GM23248 (cell line): ENCODE data around the gene SUPV3L1. TPM values are rescaled to one million over a fixed set of nuclear protein-coding genes. Genes with fewer than 3 reads are reported as not detected.
"Not testable (repeated sequence)": the region's sequence is repeated elsewhere in the genome, so short reads cannot be mapped to it uniquely, and the experiment has no call there.

Experiments
- DNase-seq: peaks from one replicate; pipeline ENCODE4 v3.0.0-alpha.2; 2015
- H2AFZ ChIP-seq: fragments of 200-600 bp; sonication (generic); 2 replicates; pipeline ENCODE4 v1.6.1; 2016; ENCODE audit warnings: antibody characterized with exemption
- H3F3A ChIP-seq: fragments of 200-600 bp; sonication (generic); 2 replicates; pipeline ENCODE4 v1.6.1; 2016; ENCODE audit warnings: mild to moderate bottlenecking, antibody characterized with exemption, mixed run types; ENCODE audit not compliant: insufficient read depth
- H3K27ac ChIP-seq: fragments of 200-600 bp; sonication (generic); 2 replicates; pipeline ENCODE4 v1.5.1; 2016; ENCODE audit warnings: mild to moderate bottlenecking
- H3K27me3 ChIP-seq: fragments of 200-600 bp; sonication (generic); replicated peaks from 2 replicates; pipeline ENCODE4 v1.6.1; 2016; ENCODE audit warnings: mild to moderate bottlenecking; ENCODE audit not compliant: insufficient read depth
- H3K36me3 ChIP-seq: fragments of 200-600 bp; sonication (generic); 2 replicates; pipeline ENCODE4 v1.6.1; 2016; ENCODE audit warnings: low read depth, mild to moderate bottlenecking
- H3K4me1 ChIP-seq: fragments of 200-600 bp; sonication (generic); 2 replicates; pipeline ENCODE4 v1.6.1; 2016; ENCODE audit warnings: mild to moderate bottlenecking; ENCODE audit not compliant: insufficient read depth
- H3K4me2 ChIP-seq: fragments of 200-600 bp; sonication (generic); one replicate; pipeline ENCODE4 v1.6.1; 2016; ENCODE audit warnings: mild to moderate bottlenecking; ENCODE audit not compliant: unreplicated experiment
- H3K4me3 ChIP-seq: fragments of 200-600 bp; sonication (generic); 2 replicates; pipeline ENCODE4 v1.5.1; 2016; ENCODE audit warnings: mild to moderate bottlenecking
- H3K79me2 ChIP-seq: fragments of 200-600 bp; sonication (generic); 2 replicates; pipeline ENCODE4 v1.6.1; 2016; ENCODE audit warnings: mild to moderate bottlenecking; ENCODE audit not compliant: insufficient read depth
- H3K9ac ChIP-seq: fragments of 200-600 bp; sonication (generic); 2 replicates; pipeline ENCODE4 v1.6.1; 2016; ENCODE audit warnings: mild to moderate bottlenecking
- H3K9me2 ChIP-seq: fragments of 200-600 bp; sonication (generic); 2 replicates; pipeline ENCODE4 v1.6.1; 2016; ENCODE audit warnings: mixed run types, mild to moderate bottlenecking, moderate library complexity; ENCODE audit not compliant: insufficient read depth
- H3K9me3 ChIP-seq: fragments of 200-600 bp; sonication (generic); one replicate; pipeline ENCODE4 v1.6.1; 2017; ENCODE audit warnings: low read depth
- H4K20me1 ChIP-seq: fragments of 200-600 bp; sonication (generic); 2 replicates; pipeline ENCODE4 v1.6.0; 2016; ENCODE audit not compliant: insufficient read depth
- EZH2 ChIP-seq: fragments of 200-600 bp; sonication (generic); IDR thresholded peaks from 2 replicates; pipeline ENCODE4 v1.6.1; 2018; ENCODE audit warnings: antibody characterized with exemption, mild to moderate bottlenecking; ENCODE audit not compliant: insufficient read depth, poor library complexity, severe bottlenecking
- EZH2phosphoT487 ChIP-seq: fragments of 200-600 bp; sonication (generic); IDR thresholded peaks from 2 replicates; pipeline ENCODE4 v1.6.1; 2018; ENCODE audit warnings: antibody characterized with exemption, moderate library complexity, mild to moderate bottlenecking, low read depth; ENCODE audit not compliant: insufficient read depth
- WGBS, 2 experiments: methylation state at CpG; one replicate each; pipeline ENCODE4 v1.1.6; 2015 to 2017; ENCODE audit warnings: low lambda C conversion rate in 2 of 2, low coverage in 1 of 2; ENCODE audit errors: missing lambda C conversion rate in 2 of 2; 5-methylcytosine and 5-hydroxymethylcytosine counted together
- in situ Hi-C: fragments of 300-500 bp; cut with MboI; formaldehyde crosslinking; loops from 2 replicates; pipeline ENCODE4 v1.15.0; 2020
- polyA plus RNA-seq: library from polyadenylated mRNA; unstranded; fragments of >200 nt; fragmentation: Nextera tagmentation; extraction: Ambion mirVana; gene quantifications from 2 replicates; pipeline ENCODE4 v1.2.1, GENCODE V29; 2016
- total RNA-seq: library from RNA; depleted of rRNA; stranded (reverse); fragments of >200 nt; shearing (Covaris generic); gene quantifications from 2 replicates; pipeline ENCODE4 v1.2.3, GENCODE V29; 2014

Gene SUPV3L1
- total and polyA plus RNA-seq, 2 experiments from 2014 or later, result 28.1 to 29.9 TPM

DNA sequence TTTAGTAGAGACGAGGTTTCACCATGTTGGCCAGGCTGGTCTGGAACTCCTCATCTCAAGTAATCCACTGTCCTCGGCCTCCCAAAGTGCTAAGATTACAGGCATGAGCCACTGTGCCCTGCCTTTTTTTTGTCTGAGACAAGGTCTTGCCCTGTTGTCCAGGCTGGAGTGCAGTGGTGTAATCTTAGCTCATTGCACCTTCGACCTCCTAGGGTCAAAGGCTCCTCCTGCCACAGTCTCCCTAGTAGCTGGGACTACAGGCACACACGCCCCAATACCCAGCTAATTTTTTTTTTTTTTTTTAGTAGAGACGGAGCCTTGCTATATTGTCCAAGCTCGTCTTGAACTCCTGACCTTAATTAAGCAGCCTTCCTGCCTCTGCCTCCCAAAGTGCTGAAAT, 26.8 kb upstream of the SUPV3L1 start:
- Histone ChIP-seq H2AFZ (no peak overlapping the region), H3K9me2 (no peaks in the 10 kb centered on the region), H3K79me2 (peaks cover 95% of the 10 kb centered on the region), H3K4me2 (no peak overlapping the region), H3K4me3 (no peak overlapping the region), H3K36me3 (peaks cover 14% of the 10 kb centered on the region), H3K27me3 (no peaks in the 10 kb centered on the region), H3F3A (no peaks in the 10 kb centered on the region), H3K9me3 (no peaks in the 10 kb centered on the region), H3K9ac (no peak overlapping the region), H3K4me1 (no peaks in the 10 kb centered on the region), H3K27ac (no peak overlapping the region), H4K20me1 (peaks cover 4% of the 10 kb centered on the region)
- in situ Hi-C loops, result no loop called here
- 94 to 97% methylated on average over 6 of the region's 6 CpGs for WGBS, 2 experiments
- DNase-seq, result no peak
- TF ChIP-seq EZH2phosphoT487 (no peak), EZH2 (no peak)

DNA sequence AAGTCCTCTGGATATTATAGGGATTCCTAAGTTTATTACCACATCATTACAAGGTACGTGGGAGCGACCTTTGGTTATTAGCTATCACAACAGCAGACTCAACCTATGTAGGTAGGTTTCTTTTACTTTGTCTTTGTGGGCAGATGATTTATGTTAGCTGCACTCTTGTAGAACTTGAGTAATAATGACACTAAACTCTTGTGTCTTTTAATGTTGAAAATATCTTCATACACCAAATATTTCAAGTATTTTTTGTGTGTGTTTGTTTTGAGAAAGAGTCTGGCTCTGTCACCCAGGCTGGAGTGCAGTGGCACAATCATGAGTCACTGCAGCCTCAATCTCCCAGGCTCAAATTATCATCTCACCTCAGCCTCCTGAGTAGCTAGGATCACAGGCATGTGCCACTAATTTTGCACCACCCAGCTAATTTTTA, 19.2 kb upstream of the SUPV3L1 start:
- Histone ChIP-seq H3K9me2 (no peaks in the 10 kb centered on the region), H3F3A (peaks cover 6% of the 10 kb centered on the region; the same call in 1 of the 2 replicates), H3K27me3 (no peaks in the 10 kb centered on the region), H3K4me1 (peaks cover 14% of the 10 kb centered on the region), H3K4me3 (no peak overlapping the region), H3K9ac (no peak overlapping the region), H3K36me3 (peaks cover 32% of the 10 kb centered on the region), H3K79me2 (peaks cover 26% of the 10 kb centered on the region), H2AFZ (no peak overlapping the region), H3K9me3 (no peaks in the 10 kb centered on the region), H3K27ac (peak overlapping the region; percentile 51), H3K4me2 (peak overlapping the region; percentile 20), H4K20me1 (peaks cover 4% of the 10 kb centered on the region)
- TF ChIP-seq EZH2 (no peak), EZH2phosphoT487 (no peak)
- in situ Hi-C loops, result no loop called here
- 83 to 88% methylated on average over 2 of the region's 2 CpGs for WGBS, 2 experiments
- DNase-seq, result peak; percentile 60

- H3K9me2 ChIP-seq, result no peaks in the 10 kb centered on the region
- no peak overlapping the region for H3K9ac ChIP-seq
- H3K27me3 ChIP-seq, result no peaks in the 10 kb centered on the region
- no peak overlapping the region for H2AFZ ChIP-seq
- TF ChIP-seq EZH2, result no peak
- peaks cover 37% of the 10 kb centered on the region for H3K36me3 ChIP-seq
- H3K9me3 ChIP-seq, result no peaks in the 10 kb centered on the region
- H3F3A ChIP-seq, result 0 out of 2 replicates have a peak, but pooled peaks cover 14% of the 10 kb centered on the region
- DNase-seq, result no peak
- WGBS, 2 experiments, result 98 to 99% methylated on average over 4 of the region's 4 CpGs
- in situ Hi-C loops, result no loop called here
- H3K27ac ChIP-seq, result no peak overlapping the region
- H3K79me2 ChIP-seq, result no peaks in the 10 kb centered on the region
- H3K4me3 ChIP-seq, result no peak overlapping the region
- no peak overlapping the region for H3K4me2 ChIP-seq
- H4K20me1 ChIP-seq, result no peaks in the 10 kb centered on the region
- 0 out of 2 replicates have a peak, but pooled peaks cover 8% of the 10 kb centered on the region for H3K4me1 ChIP-seq
Measured at GRCh38 chr10:69168493-69168892, 11.5 kb upstream of the SUPV3L1 start.

- no peaks in the 10 kb centered on the region for H3K9me3 ChIP-seq
- H3K4me2 ChIP-seq, result no peak overlapping the region
- no peaks in the 10 kb centered on the region for H3K27me3 ChIP-seq
- 0 out of 2 replicates have a peak, but pooled peaks cover 14% of the 10 kb centered on the region for H3F3A ChIP-seq
- H3K9ac ChIP-seq, result no peak overlapping the region
- peaks cover 23% of the 10 kb centered on the region for H3K36me3 ChIP-seq
- TF ChIP-seq EZH2phosphoT487, result no peak
- TF ChIP-seq EZH2, result no peak
- in situ Hi-C loops, result no loop called here
- no peak overlapping the region for H3K4me3 ChIP-seq
- H3K27ac ChIP-seq, result peak overlapping the region; percentile 16
- DNase-seq, result peak; percentile 63
- no peaks in the 10 kb centered on the region for H4K20me1 ChIP-seq
- H3K9me2 ChIP-seq, result no peaks in the 10 kb centered on the region
- no peaks in the 10 kb centered on the region for H3K79me2 ChIP-seq
- WGBS, 2 experiments, result 65 to 68% methylated on average over 3 of the region's 3 CpGs
- H2AFZ ChIP-seq, result no peak overlapping the region
- 0 out of 2 replicates have a peak, but pooled peaks cover 8% of the 10 kb centered on the region for H3K4me1 ChIP-seq
Measured at GRCh38 chr10:69172241-69172982, 7.6 kb upstream of the SUPV3L1 start.

DNA sequence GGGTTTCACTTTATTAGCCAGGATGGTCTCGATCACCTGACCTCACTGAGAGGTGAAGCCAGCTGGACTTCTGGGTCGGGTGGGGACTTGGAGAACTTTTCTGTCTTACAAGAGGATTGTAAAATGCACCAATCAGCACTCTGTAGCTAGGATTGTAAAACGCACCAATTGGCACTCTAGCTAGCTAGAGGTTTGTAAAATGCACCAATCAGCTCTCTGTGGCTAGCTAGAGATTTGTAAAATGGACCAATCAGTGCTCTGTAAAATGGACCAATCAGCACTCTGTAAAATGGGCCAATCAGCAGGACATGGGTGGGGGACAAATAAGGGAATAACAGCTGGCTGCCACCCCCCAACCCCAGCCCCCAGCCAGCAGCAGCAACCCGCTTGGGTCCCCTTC, 4.7 kb upstream of the SUPV3L1 start:
- H3K4me3 ChIP-seq, H4K20me1 ChIP-seq, H3K27ac ChIP-seq, H3K4me1 ChIP-seq, H3K9me3 ChIP-seq, in situ Hi-C loops, H2AFZ ChIP-seq, H3K9me2 ChIP-seq, H3K27me3 ChIP-seq, H3K9ac ChIP-seq, H3K4me2 ChIP-seq, H3K79me2 ChIP-seq, DNase-seq: not testable (repeated sequence)
- H3K36me3 ChIP-seq, result peaks cover 17% of the 10 kb centered on the region; the same call in 1 of the 2 replicates
- 37 to 54% methylated on average over 4 of the region's 4 CpGs for WGBS, 2 experiments
- peaks cover 12% of the 10 kb centered on the region; the same call in 1 of the 2 replicates for H3F3A ChIP-seq
